Loucy (cell line): ENCODE measurements around the gene DNAL4.

Experiments
- H2AFZ ChIP-seq: fragments of 200-600 bp; sonication (generic); 2 replicates; pipeline ENCODE4 v1.6.0; 2016; ENCODE audit warnings: antibody characterized with exemption, mild to moderate bottlenecking, low read length, moderate library complexity
- H3F3A ChIP-seq: fragments of 200-600 bp; 2 replicates; pipeline ENCODE4 v1.6.0; 2016; ENCODE audit warnings: antibody characterized with exemption, low read depth, mild to moderate bottlenecking
- H3K27me3 ChIP-seq: fragments of 200-600 bp; sonication (generic); 2 replicates; pipeline ENCODE4 v1.6.1; 2014; ENCODE audit warnings: low read length, mild to moderate bottlenecking; ENCODE audit not compliant: insufficient read depth, poor library complexity, severe bottlenecking
- H3K36me3 ChIP-seq: fragments of 200-600 bp; sonication (generic); 2 replicates; pipeline ENCODE4 v1.6.1; 2016; ENCODE audit warnings: low read length; ENCODE audit not compliant: insufficient read depth
- H3K4me1 ChIP-seq: fragments of 200-600 bp; sonication (generic); 2 replicates; pipeline ENCODE4 v1.5.1; 2014; ENCODE audit warnings: low read length, mild to moderate bottlenecking; ENCODE audit not compliant: insufficient read depth, poor library complexity, severe bottlenecking
- H3K4me2 ChIP-seq: fragments of 200-600 bp; sonication (generic); 2 replicates; pipeline ENCODE4 v1.6.0; 2014; ENCODE audit warnings: antibody characterized with exemption, low read length, low read depth, mild to moderate bottlenecking; ENCODE audit not compliant: poor library complexity, severe bottlenecking
- H3K4me3 ChIP-seq: fragments of 200-600 bp; sonication (generic); 2 replicates; pipeline ENCODE4 v1.5.1; 2014; ENCODE audit warnings: low read length, mild to moderate bottlenecking, mixed read lengths; ENCODE audit not compliant: poor library complexity, severe bottlenecking
- H3K79me2 ChIP-seq: fragments of 200-600 bp; sonication (generic); 2 replicates; pipeline ENCODE4 v1.6.1; 2014; ENCODE audit warnings: low read length; ENCODE audit not compliant: insufficient read depth
- H3K9ac ChIP-seq: fragments of 200-600 bp; sonication (generic); 2 replicates; pipeline ENCODE4 v1.6.0; 2014; ENCODE audit warnings: mild to moderate bottlenecking, low read depth, low read length, moderate library complexity; ENCODE audit not compliant: poor library complexity, severe bottlenecking
- H3K9me2 ChIP-seq: fragments of 200-600 bp; sonication (generic); replicated peaks from 2 replicates; pipeline ENCODE4 v1.6.1; 2016; ENCODE audit warnings: low read depth, low read length, mixed read lengths
- H3K9me3 ChIP-seq: fragments of 200-600 bp; sonication (generic); 2 replicates; pipeline ENCODE4 v1.6.1; 2014; ENCODE audit warnings: mild to moderate bottlenecking, antibody characterized with exemption, low read length, low read depth; ENCODE audit not compliant: insufficient read depth
- H4K20me1 ChIP-seq: fragments of 200-600 bp; sonication (generic); 2 replicates; pipeline ENCODE4 v1.6.0; 2014; ENCODE audit warnings: antibody characterized with exemption, low read length, mild to moderate bottlenecking; ENCODE audit not compliant: insufficient read depth, poor library complexity, severe bottlenecking
- CTCF ChIP-seq: fragments of 200-600 bp; sonication (generic); conservative IDR thresholded peaks from 2 replicates; pipeline ENCODE4 v1.5.1; 2014; ENCODE audit warnings: mild to moderate bottlenecking, antibody characterized with exemption, low read length
- EZH2phosphoT487 ChIP-seq: fragments of 200-600 bp; IDR thresholded peaks from 2 replicates; pipeline ENCODE4 v1.6.1; 2018; ENCODE audit warnings: antibody characterized with exemption, mild to moderate bottlenecking, moderate library complexity, borderline replicate concordance

Gene DNAL4

GRCh38 chr22:38737302-38738060 is 56.5 kb downstream of the DNAL4 start:
- Histone ChIP-seq H4K20me1 (peaks cover 3% of the 10 kb centered on the region), H3K9me3 (no peaks in the 10 kb centered on the region), H3F3A (no peaks in the 10 kb centered on the region), H3K27me3 (no peaks in the 10 kb centered on the region), H3K4me3 (no peak overlapping the region), H3K36me3 (peaks cover 84% of the 10 kb centered on the region; the same call in 1 of the 2 replicates), H3K4me2 (no peak overlapping the region), H3K9me2 (no peaks in the 10 kb centered on the region), H2AFZ (no peak overlapping the region), H3K79me2 (no peaks in the 10 kb centered on the region), H3K4me1 (no peaks in the 10 kb centered on the region), H3K9ac (no peak overlapping the region)
- TF ChIP-seq CTCF (no peak), EZH2phosphoT487 (no peak)

GRCh38 chr22:38736257-38736570 is 57.7 kb downstream of the DNAL4 start:
- no peaks in the 10 kb centered on the region for H3K4me1 ChIP-seq
- no peaks in the 10 kb centered on the region for H3F3A ChIP-seq
- H3K4me2 ChIP-seq: no peak overlapping the region
- H2AFZ ChIP-seq: no peak overlapping the region
- H3K27me3 ChIP-seq: no peaks in the 10 kb centered on the region
- no peak overlapping the region for H3K4me3 ChIP-seq
- H3K9me3 ChIP-seq: no peaks in the 10 kb centered on the region
- no peaks in the 10 kb centered on the region for H3K79me2 ChIP-seq
- H3K9me2 ChIP-seq: no peaks in the 10 kb centered on the region
- TF ChIP-seq CTCF: no peak
- TF ChIP-seq EZH2phosphoT487: no peak
- H4K20me1 ChIP-seq: peaks cover 3% of the 10 kb centered on the region
- no peak overlapping the region for H3K9ac ChIP-seq
- H3K36me3 ChIP-seq: peaks cover 82% of the 10 kb centered on the region; the same call in 1 of the 2 replicates

GRCh38 chr22:38735465-38736256 is 58.3 kb downstream of the DNAL4 start:
- TF ChIP-seq EZH2phosphoT487: no peak
- no peak for TF ChIP-seq CTCF
- Histone ChIP-seq H3K79me2 (no peaks in the 10 kb centered on the region), H3K9me3 (no peaks in the 10 kb centered on the region), H3K4me1 (no peaks in the 10 kb centered on the region), H4K20me1 (peaks cover 3% of the 10 kb centered on the region), H3K4me3 (no peak overlapping the region), H2AFZ (no peak overlapping the region), H3F3A (no peaks in the 10 kb centered on the region), H3K27me3 (no peaks in the 10 kb centered on the region), H3K36me3 (peaks cover 82% of the 10 kb centered on the region; the same call in 1 of the 2 replicates), H3K9me2 (no peaks in the 10 kb centered on the region), H3K4me2 (no peak overlapping the region), H3K9ac (no peak overlapping the region)
